OCI-LY1 (cell line): Measurements from ENCODE around the gene PNMA8B.

Source experiments
- H2AFZ ChIP-seq: fragments of 200-600 bp; sonication (generic), shearing (Covaris generic); 2 replicates; pipeline ENCODE4 v1.6.0; 2014; ENCODE audit warnings: antibody characterized with exemption, mild to moderate bottlenecking, low read length
- H3F3A ChIP-seq: fragments of 200-600 bp; sonication (generic), shearing (Covaris generic); 2 replicates; pipeline ENCODE4 v1.6.0; 2014; ENCODE audit warnings: mild to moderate bottlenecking, antibody characterized with exemption, low read length, moderate library complexity; ENCODE audit not compliant: insufficient read depth
- H3K27ac ChIP-seq: fragments of 200-600 bp; sonication (generic); 2 replicates; pipeline ENCODE4 v1.5.1; 2014; ENCODE audit warnings: low read length, mixed run types, mild to moderate bottlenecking, low read depth; ENCODE audit not compliant: poor library complexity, severe bottlenecking
- H3K27me3 ChIP-seq: fragments of 200-600 bp; sonication (generic); 2 replicates; pipeline ENCODE4 v1.6.0; 2014; ENCODE audit warnings: antibody characterized with exemption, mild to moderate bottlenecking, low read length, moderate library complexity; ENCODE audit not compliant: insufficient read depth
- H3K36me3 ChIP-seq: fragments of 200-600 bp; sonication (generic); 2 replicates; pipeline ENCODE4 v1.6.1; 2014; ENCODE audit warnings: mild to moderate bottlenecking, antibody characterized with exemption, low read length, moderate library complexity, mixed read lengths; ENCODE audit not compliant: insufficient read depth
- H3K4me1 ChIP-seq: fragments of 200-600 bp; sonication (generic); 2 replicates; pipeline ENCODE4 v1.5.1; 2014; ENCODE audit warnings: mild to moderate bottlenecking, low read length, moderate library complexity; ENCODE audit not compliant: insufficient read depth, severe bottlenecking
- H3K4me2 ChIP-seq: fragments of 200-600 bp; sonication (generic), shearing (Covaris generic); 2 replicates; pipeline ENCODE4 v1.6.1; 2014; ENCODE audit warnings: low read length
- H3K4me3 ChIP-seq: fragments of 200-600 bp; sonication (generic); 2 replicates; pipeline ENCODE4 v1.5.1; 2014; ENCODE audit warnings: low read length, low read depth, mild to moderate bottlenecking, mixed read lengths; ENCODE audit not compliant: poor library complexity, severe bottlenecking
- H3K79me2 ChIP-seq: fragments of 200-600 bp; shearing (Covaris generic); 2 replicates; pipeline ENCODE4 v1.6.1; 2016; ENCODE audit warnings: mixed run types, low read length, mixed read lengths; ENCODE audit not compliant: insufficient read depth
- H3K9ac ChIP-seq: fragments of 200-600 bp; sonication (generic), shearing (Covaris generic); 2 replicates; pipeline ENCODE4 v1.6.1; 2014; ENCODE audit warnings: mild to moderate bottlenecking, low read length, mixed read lengths
- H3K9me2 ChIP-seq: fragments of 200-600 bp; sonication (generic), shearing (Covaris generic); 2 replicates; pipeline ENCODE4 v1.6.1; 2014; ENCODE audit warnings: low read depth, mild to moderate bottlenecking, low read length, mixed read lengths
- H3K9me3 ChIP-seq: fragments of 200-600 bp; shearing (Covaris generic); 2 replicates; pipeline ENCODE4 v1.6.1; 2014; ENCODE audit warnings: low read length, mixed read lengths
- H4K20me1 ChIP-seq: fragments of 200-600 bp; sonication (generic), shearing (Covaris generic); 2 replicates; pipeline ENCODE4 v1.6.0; 2016; ENCODE audit warnings: mild to moderate bottlenecking, low read length; ENCODE audit not compliant: insufficient read depth
- EZH2 ChIP-seq: fragments of 200-600 bp; sonication (generic), shearing (Covaris generic); IDR thresholded peaks from 2 replicates; pipeline ENCODE4 v1.8.0; 2017; ENCODE audit warnings: borderline replicate concordance, mixed run types, mild to moderate bottlenecking, antibody characterized with exemption, low read length, moderate library complexity, mixed read lengths
- TF ChIP-seq, protein P1 (sequence below): fragments of 200-600 bp; sonication (generic), shearing (Covaris generic); IDR thresholded peaks from 2 replicates; pipeline ENCODE4 v1.5.1; 2017; ENCODE audit warnings: mild to moderate bottlenecking, antibody characterized with exemption, low read length, moderate library complexity, mixed read lengths

PNMA8B gene

DNA sequence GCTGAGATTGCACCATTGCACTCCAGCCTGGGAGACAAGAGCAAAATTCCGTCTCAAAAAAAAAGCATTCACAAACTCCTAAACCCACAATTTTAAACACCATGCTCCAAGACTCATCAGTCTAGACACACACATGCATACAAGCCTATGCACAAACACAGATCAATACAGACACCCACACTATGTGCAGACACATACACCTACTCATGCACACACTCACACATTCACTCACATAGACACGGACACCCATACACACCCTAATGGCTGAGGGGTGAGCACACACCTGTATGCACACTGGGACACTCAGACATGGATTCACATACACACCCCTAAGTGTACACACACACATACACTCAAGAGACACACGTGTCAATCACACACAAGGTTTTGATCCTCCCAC, 9.3 kb downstream of the PNMA8B start:
- H3K4me2 ChIP-seq: no peak overlapping the region

DNA sequence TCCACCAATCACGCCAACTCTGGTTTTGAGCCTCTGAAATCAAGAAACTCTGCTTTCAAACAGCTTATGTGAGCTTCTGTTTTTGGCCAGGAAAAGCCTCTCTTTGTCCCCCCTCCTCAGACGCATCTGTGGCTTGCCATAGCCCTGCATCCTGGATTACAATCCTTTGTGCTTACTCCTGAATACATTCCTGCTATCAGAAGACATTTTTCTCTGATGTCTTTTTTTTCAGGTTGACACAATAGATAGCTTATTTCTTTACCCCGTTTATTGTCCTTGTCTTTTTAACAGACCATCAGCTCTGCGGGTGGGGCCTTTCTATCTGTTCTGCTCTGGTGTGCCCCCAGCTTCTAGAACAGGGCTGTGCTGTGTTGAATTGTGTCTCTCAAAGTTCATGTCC, 11.0 kb downstream of the PNMA8B start:
- Histone ChIP-seq H2AFZ (no peak overlapping the region), H3K9ac (no peak overlapping the region)
- TF ChIP-seq, protein P1, sequence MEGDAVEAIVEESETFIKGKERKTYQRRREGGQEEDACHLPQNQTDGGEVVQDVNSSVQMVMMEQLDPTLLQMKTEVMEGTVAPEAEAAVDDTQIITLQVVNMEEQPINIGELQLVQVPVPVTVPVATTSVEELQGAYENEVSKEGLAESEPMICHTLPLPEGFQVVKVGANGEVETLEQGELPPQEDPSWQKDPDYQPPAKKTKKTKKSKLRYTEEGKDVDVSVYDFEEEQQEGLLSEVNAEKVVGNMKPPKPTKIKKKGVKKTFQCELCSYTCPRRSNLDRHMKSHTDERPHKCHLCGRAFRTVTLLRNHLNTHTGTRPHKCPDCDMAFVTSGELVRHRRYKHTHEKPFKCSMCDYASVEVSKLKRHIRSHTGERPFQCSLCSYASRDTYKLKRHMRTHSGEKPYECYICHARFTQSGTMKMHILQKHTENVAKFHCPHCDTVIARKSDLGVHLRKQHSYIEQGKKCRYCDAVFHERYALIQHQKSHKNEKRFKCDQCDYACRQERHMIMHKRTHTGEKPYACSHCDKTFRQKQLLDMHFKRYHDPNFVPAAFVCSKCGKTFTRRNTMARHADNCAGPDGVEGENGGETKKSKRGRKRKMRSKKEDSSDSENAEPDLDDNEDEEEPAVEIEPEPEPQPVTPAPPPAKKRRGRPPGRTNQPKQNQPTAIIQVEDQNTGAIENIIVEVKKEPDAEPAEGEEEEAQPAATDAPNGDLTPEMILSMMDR: no peak
- no peak for TF ChIP-seq EZH2

More for the DNA sequence above, 9.3 kb downstream of the PNMA8B start:
- Histone ChIP-seq H3K36me3 (no peaks in the 10 kb centered on the region), H3K27ac (no peak overlapping the region), H3K79me2 (no peaks in the 10 kb centered on the region), H2AFZ (no peak overlapping the region), H3F3A (no peaks in the 10 kb centered on the region), H4K20me1 (no peaks in the 10 kb centered on the region), H3K4me3 (no peak overlapping the region), H3K4me1 (no peaks in the 10 kb centered on the region), H3K9me3 (no peaks in the 10 kb centered on the region), H3K9me2 (no peaks in the 10 kb centered on the region), H3K27me3 (0 out of 2 replicates have a peak, but pooled peaks cover 11% of the 10 kb centered on the region), H3K9ac (no peak overlapping the region)
- no peak for TF ChIP-seq EZH2
- TF ChIP-seq, protein P1: no peak

DNA sequence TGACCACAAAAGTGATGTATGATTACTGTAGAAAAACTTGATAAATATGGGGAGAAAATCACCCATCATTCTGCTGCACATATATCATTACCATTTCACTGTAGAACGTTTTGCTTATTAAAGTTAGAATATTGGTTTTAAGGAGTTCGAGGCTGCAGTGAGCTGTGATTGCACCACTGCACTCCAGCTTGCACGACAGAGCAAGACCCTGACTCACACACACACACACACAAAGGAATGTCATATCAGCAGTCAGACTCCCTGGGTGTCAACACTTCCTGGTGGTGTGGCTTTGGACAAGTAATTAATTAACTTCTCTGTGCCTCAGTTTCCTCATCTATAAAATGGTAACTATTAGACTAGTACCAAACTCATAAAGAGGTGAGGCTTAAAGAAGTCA, 13.0 kb downstream of the PNMA8B start:
- no peaks in the 10 kb centered on the region for H4K20me1 ChIP-seq
- no peaks in the 10 kb centered on the region for H3K79me2 ChIP-seq
- H3K4me1 ChIP-seq: no peaks in the 10 kb centered on the region
- no peaks in the 10 kb centered on the region for H3F3A ChIP-seq
- no peaks in the 10 kb centered on the region for H3K9me2 ChIP-seq
- no peak overlapping the region for H2AFZ ChIP-seq
- H3K9me3 ChIP-seq: no peaks in the 10 kb centered on the region
- no peak overlapping the region for H3K4me2 ChIP-seq
- no peak overlapping the region for H3K27ac ChIP-seq
- no peak overlapping the region for H3K4me3 ChIP-seq
- TF ChIP-seq, protein P1: no peak
- TF ChIP-seq EZH2: no peak
- no peak overlapping the region for H3K9ac ChIP-seq
- 0 out of 2 replicates have a peak, but pooled peaks cover 9% of the 10 kb centered on the region for H3K27me3 ChIP-seq
- H3K36me3 ChIP-seq: no peaks in the 10 kb centered on the region

More for the DNA sequence above, 11.0 kb downstream of the PNMA8B start:
- H3K27me3 ChIP-seq: 0 out of 2 replicates have a peak, but pooled peaks cover 11% of the 10 kb centered on the region
- no peaks in the 10 kb centered on the region for H3K9me3 ChIP-seq
- no peak overlapping the region for H3K4me2 ChIP-seq
- H3K79me2 ChIP-seq: no peaks in the 10 kb centered on the region
- no peaks in the 10 kb centered on the region for H3K9me2 ChIP-seq
- no peak overlapping the region for H3K27ac ChIP-seq
- no peaks in the 10 kb centered on the region for H4K20me1 ChIP-seq
- H3F3A ChIP-seq: no peaks in the 10 kb centered on the region
- H3K36me3 ChIP-seq: no peaks in the 10 kb centered on the region
- H3K4me3 ChIP-seq: no peak overlapping the region
- no peaks in the 10 kb centered on the region for H3K4me1 ChIP-seq
